ENCODE results near the gene HPCAL4.

HPCAL4 gene

GRCh38 chr1:39672551-39672947 lies 18.7 kb downstream of the HPCAL4 start:
- peak overlapping the region; percentile 47 for H3K4me3 ChIP-seq (ENCODE audit: low read depth, low read length)
- ChIA-PET POLR2A (no interaction called here), CTCF (interaction anchor here (0.7 to 18.6 kb wide), 26 partner anchors 9 to 134 kb away, joined by 3 to 362 read pairs (median 5); partner anchors contain the start of gene HPCAL4)
- DNase-seq (ENCODE audit: low read depth, low spot score) = no peak
- TF ChIP-seq CTCF (IDR thresholded peaks at IDR 0.05; ENCODE audit: insufficient read depth, low read length, missing control alignments) = peak; percentile 50

- H3K4me3 ChIP-seq (ENCODE audit: low read depth, low read length) = peak within 1 kb of the TSS; percentile 47
- ChIA-PET POLR2A (no interaction called here), CTCF (interaction anchor here (0.7 to 18.6 kb wide), 28 partner anchors 10 to 133 kb away, joined by 3 to 362 read pairs (median 5); partner anchors contain the start of gene HPCAL4)
- TF ChIP-seq CTCF (IDR thresholded peaks at IDR 0.05; ENCODE audit: insufficient read depth, low read length, missing control alignments) = no peak
- no peak for DNase-seq (ENCODE audit: low read depth, low spot score)
Observed at GRCh38 chr1:39671793-39672550, 19.3 kb downstream of the HPCAL4 start, which contains the start of gene NT5C1A. TSS of gene NT5C1A (minus strand) at chr1:39672107. CDS start at chr1:39672038, 69 bp downstream.

- ChIA-PET POLR2A (interaction anchor here (0.6 kb wide), 1 partner anchor 99 kb away, joined by 3 read pairs; no protein-coding TSS in a partner anchor), CTCF (interaction anchor here (1.1 to 18.6 kb wide), 14 partner anchors 9 to 128 kb away, joined by 3 to 362 read pairs (median 11); partner anchors contain the start of gene HPCAL4)
- TF ChIP-seq CTCF (IDR thresholded peaks at IDR 0.05; ENCODE audit: insufficient read depth, low read length, missing control alignments) = no peak
- DNase-seq (ENCODE audit: low read depth, low spot score) = no peak
- peak overlapping the region; percentile 47 for H3K4me3 ChIP-seq (ENCODE audit: low read depth, low read length)
Observed at GRCh38 chr1:39671433-39671792, 19.8 kb downstream of the HPCAL4 start.

- DNase-seq (ENCODE audit: low read depth, low spot score) = no peak
- no peak for TF ChIP-seq CTCF (IDR thresholded peaks at IDR 0.05; ENCODE audit: insufficient read depth, low read length, missing control alignments)
- ChIA-PET CTCF (interaction anchor here (1.1 to 18.6 kb wide), 14 partner anchors 9 to 90 kb away, joined by 3 to 362 read pairs (median 8); partner anchors contain the start of gene HPCAL4), POLR2A (interaction anchor here (0.6 to 1.1 kb wide), 2 partner anchors 94 to 99 kb away, joined by 3 read pairs; partner anchors contain the start of gene PABPC4)
- H3K4me3 ChIP-seq (ENCODE audit: low read depth, low read length) = no peak overlapping the region
Observed at GRCh38 chr1:39670689-39671088, 20.5 kb downstream of the HPCAL4 start.

GRCh38 chr1:39668894-39669293 lies 22.3 kb downstream of the HPCAL4 start:
- POLR2A ChIA-PET = no interaction called here
- H3K4me3 ChIP-seq (ENCODE audit: low read depth, low read length) = no peak overlapping the region
- TF ChIP-seq CTCF (IDR thresholded peaks at IDR 0.05; ENCODE audit: insufficient read depth, low read length, missing control alignments) = no peak
- CTCF ChIA-PET = interaction anchor here (1.2 to 18.6 kb wide), 6 partner anchors 11 to 88 kb away, joined by 3 to 362 read pairs (median 18); partner anchors contain the start of gene HPCAL4
- DNase-seq (ENCODE audit: low read depth, low spot score) = no peak

- no peak for DNase-seq (ENCODE audit: low read depth, low spot score)
- CTCF ChIA-PET = interaction anchor here (1.1 to 18.6 kb wide), 5 partner anchors 11 to 62 kb away, joined by 3 to 362 read pairs (median 3); no protein-coding TSS in a partner anchor
- TF ChIP-seq CTCF (IDR thresholded peaks at IDR 0.05; ENCODE audit: insufficient read depth, low read length, missing control alignments) = no peak
- H3K4me3 ChIP-seq (ENCODE audit: low read depth, low read length) = no peak overlapping the region
- POLR2A ChIA-PET = no interaction called here
Observed at GRCh38 chr1:39668111-39668510, 23.1 kb downstream of the HPCAL4 start.
